T-helper 1 cell treated with Interleukin-12 subunit alpha and Interleukin-12 subunit beta and Interleukin-4 antibody, amounts not matched to agents 30 ng/mL and 1 ng/mL, for 36 hours (primary cell): Measurements from ENCODE around the gene LUZP4. TPM values are rescaled to one million over a fixed set of nuclear protein-coding genes. Genes with fewer than 3 reads are reported as not detected.
"Not testable (repeated sequence)": the region's sequence is repeated elsewhere in the genome, so short reads cannot be mapped to it uniquely, and the experiment has no call there.

Experiments
- intact Hi-C: fragments of 100-400 bp; cut with micrococcal nuclease; formaldehyde crosslinking; loops from one replicate; pipeline ENCODE4 v1.15.1; 2024
- total RNA-seq: library from RNA; stranded (reverse); gene quantifications from 2 replicates; pipeline ENCODE4 v1.2.3, GENCODE V29; 2022

The LUZP4 gene
- total RNA-seq, 1 donor from 2014 or later = not detected

GRCh38 chrX:115337491-115338144 lies 48.1 kb downstream of the LUZP4 start:
- intact Hi-C loops = no loop called here

DNA sequence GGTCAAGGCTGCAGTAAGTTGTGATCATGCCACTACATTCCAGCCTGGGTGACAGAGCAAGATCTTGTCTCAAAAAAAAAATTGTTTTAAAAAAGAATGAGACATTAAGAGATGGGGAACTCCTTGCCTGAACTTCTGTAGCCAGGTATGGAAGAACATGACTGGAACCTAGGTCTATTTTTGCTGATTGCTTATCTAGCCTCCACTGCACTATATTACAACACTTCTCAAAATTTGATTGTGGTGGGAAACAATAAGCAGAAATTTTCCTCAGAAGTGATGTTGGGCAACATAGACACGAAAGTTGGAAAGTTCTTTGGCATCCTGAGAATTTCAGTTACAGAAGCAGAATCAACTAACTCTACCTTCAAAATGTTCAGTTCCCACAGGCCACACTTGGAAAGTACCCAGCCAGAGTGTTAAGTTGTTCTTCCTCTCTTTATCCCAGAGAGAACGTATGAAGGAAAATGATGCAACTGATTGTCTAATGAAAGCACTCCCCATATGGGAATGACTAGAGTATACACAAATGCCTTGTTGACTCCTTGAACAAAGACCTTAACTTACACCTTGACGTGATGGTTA lies 50.0 kb downstream of the LUZP4 start:
- intact Hi-C loops = no loop called here

- intact Hi-C loops = no loop called here
Measured at GRCh38 chrX:115341421-115341820, 51.9 kb downstream of the LUZP4 start.

DNA sequence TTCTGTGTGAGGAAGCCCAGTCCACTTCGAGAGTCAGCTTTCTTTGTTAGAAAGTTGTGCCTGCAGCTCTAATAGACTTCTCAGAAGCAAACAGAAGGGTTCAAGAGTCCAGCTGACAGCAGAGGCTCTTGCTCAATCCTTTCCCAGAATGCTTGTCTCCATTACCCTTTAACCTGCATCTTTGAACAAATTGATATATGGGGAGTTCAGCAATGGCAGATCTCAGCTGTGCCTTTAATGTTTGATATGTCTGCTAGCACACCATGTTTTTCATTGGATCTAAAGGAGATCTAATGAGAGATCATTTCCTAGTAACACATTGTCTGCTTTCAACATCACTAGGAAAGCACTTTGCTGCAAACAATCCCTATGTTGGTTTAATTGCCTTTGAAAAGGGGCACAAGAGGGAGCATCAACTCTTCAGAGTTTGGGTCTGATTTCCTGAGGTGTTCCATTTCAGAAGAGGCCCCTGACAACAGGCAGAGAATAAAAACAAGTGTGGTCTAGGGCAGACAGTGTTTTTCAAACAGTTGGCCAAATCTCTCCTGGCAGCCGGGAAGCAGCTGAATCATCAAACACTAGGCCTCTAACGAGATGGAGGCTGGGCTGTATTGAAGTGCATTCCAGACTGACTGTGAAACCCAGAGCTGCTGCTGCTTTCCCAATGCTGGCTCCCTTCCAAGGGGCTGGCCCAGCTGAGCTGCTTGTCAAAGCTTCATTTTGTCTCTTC lies 55.5 kb downstream of the LUZP4 start:
- intact Hi-C loops = no loop called here

- intact Hi-C loops = no loop called here
Measured at GRCh38 chrX:115345615-115346014, 56.1 kb downstream of the LUZP4 start.

DNA sequence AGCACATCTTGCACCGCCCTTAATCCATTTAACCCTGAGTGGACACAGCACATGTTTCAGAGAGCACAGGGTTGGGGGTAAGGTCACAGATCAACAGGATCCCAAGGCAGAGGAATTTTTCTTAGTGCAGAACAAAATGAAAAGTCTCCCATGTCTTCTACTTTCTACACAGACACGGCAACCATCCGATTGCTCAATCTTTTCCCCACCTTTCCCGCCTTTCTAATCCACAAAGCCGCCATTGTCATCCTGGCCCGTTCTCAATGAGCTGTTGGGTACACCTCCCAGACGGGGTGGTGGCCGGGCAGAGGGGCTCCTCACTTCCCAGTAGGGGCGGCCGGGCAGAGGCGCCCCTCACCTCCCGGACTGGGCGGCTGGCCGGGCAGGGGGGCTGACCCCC lies 57.2 kb downstream of the LUZP4 start:
- intact Hi-C loops = not testable (repeated sequence)

DNA sequence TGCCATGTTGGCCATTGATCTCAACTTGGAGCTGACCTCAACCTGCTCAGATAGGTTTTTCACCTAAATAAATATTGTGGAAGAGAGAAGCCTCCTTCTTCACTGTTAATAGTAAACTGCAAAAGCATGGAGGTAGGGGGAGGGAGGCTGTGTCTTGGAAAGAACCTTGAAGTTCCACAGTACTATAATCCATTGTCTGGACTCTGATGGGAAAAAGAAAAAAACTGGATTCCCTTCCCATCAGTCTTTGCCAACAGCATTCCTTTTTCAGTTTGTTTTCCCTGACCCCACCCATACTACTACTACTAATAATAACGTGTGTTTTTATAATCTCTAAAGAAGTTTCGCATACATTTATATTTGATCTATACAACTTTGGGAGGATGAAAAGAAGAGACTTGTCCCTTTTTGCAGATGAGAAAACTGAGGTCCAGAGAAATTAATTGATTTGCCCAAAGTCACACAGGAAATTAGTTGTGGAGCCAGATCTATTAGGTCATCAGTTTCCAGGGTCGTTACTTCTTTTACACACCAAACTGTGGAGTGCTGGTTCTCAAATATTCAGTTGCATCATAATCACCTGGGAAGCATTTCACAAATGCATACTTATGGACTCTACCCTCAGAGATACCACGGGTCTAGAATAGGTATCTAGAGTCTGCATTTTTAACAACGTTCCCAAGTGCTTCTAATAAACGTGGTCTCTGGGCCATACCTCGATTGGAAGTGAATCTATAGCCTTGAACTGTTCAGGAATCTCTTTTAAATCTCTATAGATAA lies 59.1 kb downstream of the LUZP4 start:
- intact Hi-C loops = no loop called here

- intact Hi-C loops = no loop called here
Measured at GRCh38 chrX:115350711-115351381, 61.3 kb downstream of the LUZP4 start.

DNA sequence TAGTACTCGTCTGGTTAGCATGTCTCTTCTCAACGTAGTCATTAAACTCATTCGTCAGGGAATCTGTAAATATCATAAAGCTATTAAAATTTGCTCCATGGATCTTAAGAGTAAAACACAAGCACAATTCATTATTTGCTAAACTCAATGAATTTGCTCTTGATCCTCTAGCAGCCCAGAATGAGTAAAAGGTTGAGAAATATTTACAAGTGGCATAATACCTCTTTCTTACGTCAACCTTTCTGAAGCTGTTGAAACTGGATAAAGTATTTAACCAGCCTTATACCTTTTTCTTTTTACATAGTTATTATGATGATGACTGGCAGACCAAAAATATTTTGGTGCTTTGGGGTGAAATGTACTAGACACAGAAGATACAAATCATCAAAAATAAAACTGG lies 66.9 kb downstream of the LUZP4 start:
- intact Hi-C loops = no loop called here

Other genes with a start within 250 kb of the LUZP4 start
- not detected in 2 replicates for gene RBMXL3, start 100.3 kb upstream of the LUZP4 start, total RNA-seq
- not detected in 2 replicates for gene LRCH2, start 55.6 kb upstream of the LUZP4 start, total RNA-seq